Glutamatergic neuron (in vitro differentiated cells): ENCODE data around the gene ZNF839. TPM values are rescaled to one million over a fixed set of nuclear protein-coding genes. Genes with fewer than 3 reads are reported as not detected.
"Not testable (repeated sequence)": the region's sequence is repeated elsewhere in the genome, so short reads cannot be mapped to it uniquely, and the experiment has no call there.

Experiments
- DNase-seq: peaks from one replicate; pipeline ENCODE4 v3.0.0; 2022
- H3K27ac Mint-ChIP-seq: one replicate; pipeline ENCODE4 v1.8.0; 2020; ENCODE audit warnings: mild to moderate bottlenecking, mixed read lengths, inconsistent platforms; ENCODE audit not compliant: unreplicated experiment
- H3K27me3 Mint-ChIP-seq: one replicate; pipeline ENCODE4 v1.8.0; 2020; ENCODE audit warnings: mild to moderate bottlenecking, moderate library complexity, mixed read lengths, inconsistent platforms; ENCODE audit not compliant: unreplicated experiment
- H3K36me3 Mint-ChIP-seq: one replicate; pipeline ENCODE4 v1.8.0; 2020; ENCODE audit warnings: mild to moderate bottlenecking, mixed read lengths, inconsistent platforms; ENCODE audit not compliant: unreplicated experiment
- H3K4me1 Mint-ChIP-seq: one replicate; pipeline ENCODE4 v1.8.0; 2020; ENCODE audit warnings: mild to moderate bottlenecking, low read depth, mixed read lengths, inconsistent platforms; ENCODE audit not compliant: unreplicated experiment
- H3K4me3 Mint-ChIP-seq: one replicate; pipeline ENCODE4 v1.8.0; 2020; ENCODE audit warnings: mild to moderate bottlenecking, mixed read lengths, inconsistent platforms; ENCODE audit not compliant: unreplicated experiment
- H3K9me3 Mint-ChIP-seq: one replicate; pipeline ENCODE4 v1.8.0; 2020; ENCODE audit warnings: mild to moderate bottlenecking, moderate library complexity, mixed read lengths, inconsistent platforms; ENCODE audit not compliant: unreplicated experiment
- CTCF ChIP-seq: fragments of 200-600 bp; sonication (generic); IDR thresholded peaks from one replicate; pipeline ENCODE4 v1.5.0; 2021; ENCODE audit not compliant: partially characterized antibody, unreplicated experiment
- total RNA-seq: library from RNA; stranded (reverse); fragmentation: NEBNext Ultra II Directional; extraction: Animal tissue kit (Norgen Biotek cat#: 25700); gene quantifications from one replicate; pipeline ENCODE4 v1.2.1, GENCODE V29; 2021; ENCODE audit not compliant: unreplicated experiment

The ZNF839 gene
- total RNA-seq, 1 donor from 2014 or later = 13.6 TPM

- Mint-ChIP-seq H3K9me3 (peaks cover 2% of the 10 kb centered on the region), H3K4me3 (no peak overlapping the region), H3K27me3 (no peaks in the 10 kb centered on the region), H3K36me3 (peaks cover 7% of the 10 kb centered on the region), H3K27ac (no peak overlapping the region), H3K4me1 (no peaks in the 10 kb centered on the region)
- DNase-seq = no peak
- no peak for TF ChIP-seq CTCF
Observed at GRCh38 chr14:102346645-102347044, 27.1 kb downstream of the ZNF839 start.

GRCh38 chr14:102348376-102348775 is 28.8 kb downstream of the ZNF839 start:
- Mint-ChIP-seq H3K27me3 (no peaks in the 10 kb centered on the region), H3K36me3 (peaks cover 3% of the 10 kb centered on the region), H3K4me1 (no peaks in the 10 kb centered on the region), H3K9me3 (no peaks in the 10 kb centered on the region), H3K27ac (no peak overlapping the region), H3K4me3 (no peak overlapping the region)
- no peak for DNase-seq
- no peak for TF ChIP-seq CTCF

GRCh38 chr14:102351023-102351422 is 31.5 kb downstream of the ZNF839 start:
- DNase-seq = no peak
- Mint-ChIP-seq H3K4me3 (no peak overlapping the region), H3K4me1 (no peaks in the 10 kb centered on the region), H3K27me3 (no peaks in the 10 kb centered on the region), H3K9me3 (no peaks in the 10 kb centered on the region), H3K27ac (no peak overlapping the region), H3K36me3 (peaks cover 3% of the 10 kb centered on the region)
- TF ChIP-seq CTCF = no peak

- H3K9me3 Mint-ChIP-seq, H3K4me3 Mint-ChIP-seq, DNase-seq, H3K4me1 Mint-ChIP-seq, H3K27ac Mint-ChIP-seq, H3K36me3 Mint-ChIP-seq, H3K27me3 Mint-ChIP-seq: not testable (repeated sequence)
Observed at GRCh38 chr14:102351593-102351992, 32.0 kb downstream of the ZNF839 start.

GRCh38 chr14:102352213-102352612 is 32.7 kb downstream of the ZNF839 start:
- peaks cover 3% of the 10 kb centered on the region for H3K36me3 Mint-ChIP-seq
- H3K27me3 Mint-ChIP-seq = no peaks in the 10 kb centered on the region
- H3K4me1 Mint-ChIP-seq = no peaks in the 10 kb centered on the region
- no peak for TF ChIP-seq CTCF
- DNase-seq = no peak
- no peaks in the 10 kb centered on the region for H3K9me3 Mint-ChIP-seq
- H3K27ac Mint-ChIP-seq = no peak overlapping the region
- H3K4me3 Mint-ChIP-seq = no peak overlapping the region

- Mint-ChIP-seq H3K27me3 (no peaks in the 10 kb centered on the region), H3K4me1 (no peaks in the 10 kb centered on the region), H3K4me3 (no peak overlapping the region), H3K36me3 (peaks cover 3% of the 10 kb centered on the region), H3K9me3 (no peaks in the 10 kb centered on the region), H3K27ac (no peak overlapping the region)
- no peak for TF ChIP-seq CTCF
- no peak for DNase-seq
Observed at GRCh38 chr14:102353126-102353619, 33.6 kb downstream of the ZNF839 start.
